Activated CD4-positive, CD25-positive, alpha-beta regulatory T cell treated with anti-CD3 and anti-CD28 coated beads, Interleukin-2, amount 50 U/mL, for 16 hours (primary cell): ENCODE measurements around the gene HFE.
"Not testable (repeated sequence)": the region's sequence is repeated elsewhere in the genome, so short reads cannot be mapped to it uniquely, and the experiment has no call there.

Source experiments
- DNase-seq: peaks from one replicate; pipeline ENCODE4 v3.0.0-alpha.2; 2020; ENCODE audit warnings: low read depth, low spot score

Gene HFE

GRCh38 chr6:26109772-26110171, 22.5 kb downstream of the HFE start:
- no peak for DNase-seq

DNA sequence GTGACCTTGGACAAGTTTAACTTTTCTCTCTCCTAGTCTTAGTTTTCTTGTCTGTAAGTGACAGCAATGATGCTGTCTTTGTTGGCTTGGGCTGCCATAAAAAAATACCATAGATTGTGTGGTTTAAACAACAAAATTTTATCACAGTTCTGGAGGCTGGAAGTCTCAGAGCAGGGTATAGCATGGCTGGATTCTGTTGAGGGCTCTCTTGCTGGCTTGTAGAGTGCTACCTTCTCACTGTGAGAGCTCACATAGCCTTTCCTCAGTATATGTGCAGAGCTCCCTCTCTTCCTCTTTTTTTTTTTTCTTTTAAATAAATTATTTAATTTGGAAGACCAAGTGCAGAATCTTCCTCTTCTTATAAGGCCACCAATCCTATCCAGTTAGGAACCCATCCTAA, 26.3 kb downstream of the HFE start:
- no peak for DNase-seq

DNA sequence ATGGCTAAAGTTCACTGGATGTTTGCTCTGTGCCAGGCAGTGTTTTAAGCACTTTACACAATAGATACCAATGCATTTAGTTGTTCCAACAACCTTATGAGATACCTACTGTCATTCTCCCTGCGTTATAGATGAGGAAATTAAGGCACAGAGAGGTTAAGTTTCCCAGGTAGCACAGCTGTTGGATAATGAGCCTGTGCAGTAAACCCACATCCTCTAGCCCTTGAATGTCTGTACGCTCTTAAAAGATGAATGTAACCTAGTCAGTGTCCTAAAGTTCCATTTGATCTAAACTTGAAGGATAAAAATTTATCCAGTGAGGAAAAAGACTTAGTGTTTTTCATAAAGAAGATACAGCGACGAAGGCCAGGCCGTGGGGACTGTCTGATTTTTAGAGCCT, 28.0 kb downstream of the HFE start:
- DNase-seq, result no peak

GRCh38 chr6:26116267-26116666, 29.0 kb downstream of the HFE start:
- no peak for DNase-seq

- no peak for DNase-seq
Measured at GRCh38 chr6:26118999-26119398, 31.8 kb downstream of the HFE start.

DNA sequence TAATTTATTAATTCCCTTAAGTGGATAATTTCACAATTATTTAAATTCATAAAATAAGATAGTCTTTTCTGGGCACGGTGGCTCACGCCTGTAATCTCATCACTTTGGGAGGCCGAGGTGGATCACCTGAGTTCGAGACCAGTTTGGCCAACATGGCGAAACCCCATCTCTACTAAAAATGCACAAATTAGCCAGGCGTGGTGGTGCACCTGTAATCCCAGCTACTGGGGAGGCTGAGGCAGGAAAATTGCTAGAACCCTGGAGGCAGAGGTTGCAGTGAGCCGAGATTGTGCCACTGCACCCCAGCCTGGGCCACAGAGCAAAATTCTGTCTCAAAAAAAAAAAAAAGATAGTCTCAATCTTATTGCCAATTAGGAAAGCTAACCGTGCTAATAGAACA, 32.9 kb downstream of the HFE start:
- DNase-seq, result not testable (repeated sequence)

- DNase-seq, result no peak
Measured at GRCh38 chr6:26120807-26121140, 33.5 kb downstream of the HFE start.

- DNase-seq, result no peak
Measured at GRCh38 chr6:26121141-26122004, 34.1 kb downstream of the HFE start.

- DNase-seq, result no peak
Measured at GRCh38 chr6:26122005-26122388, 34.8 kb downstream of the HFE start.

- DNase-seq, result no peak
Measured at GRCh38 chr6:26122402-26122792, 35.2 kb downstream of the HFE start.

DNA sequence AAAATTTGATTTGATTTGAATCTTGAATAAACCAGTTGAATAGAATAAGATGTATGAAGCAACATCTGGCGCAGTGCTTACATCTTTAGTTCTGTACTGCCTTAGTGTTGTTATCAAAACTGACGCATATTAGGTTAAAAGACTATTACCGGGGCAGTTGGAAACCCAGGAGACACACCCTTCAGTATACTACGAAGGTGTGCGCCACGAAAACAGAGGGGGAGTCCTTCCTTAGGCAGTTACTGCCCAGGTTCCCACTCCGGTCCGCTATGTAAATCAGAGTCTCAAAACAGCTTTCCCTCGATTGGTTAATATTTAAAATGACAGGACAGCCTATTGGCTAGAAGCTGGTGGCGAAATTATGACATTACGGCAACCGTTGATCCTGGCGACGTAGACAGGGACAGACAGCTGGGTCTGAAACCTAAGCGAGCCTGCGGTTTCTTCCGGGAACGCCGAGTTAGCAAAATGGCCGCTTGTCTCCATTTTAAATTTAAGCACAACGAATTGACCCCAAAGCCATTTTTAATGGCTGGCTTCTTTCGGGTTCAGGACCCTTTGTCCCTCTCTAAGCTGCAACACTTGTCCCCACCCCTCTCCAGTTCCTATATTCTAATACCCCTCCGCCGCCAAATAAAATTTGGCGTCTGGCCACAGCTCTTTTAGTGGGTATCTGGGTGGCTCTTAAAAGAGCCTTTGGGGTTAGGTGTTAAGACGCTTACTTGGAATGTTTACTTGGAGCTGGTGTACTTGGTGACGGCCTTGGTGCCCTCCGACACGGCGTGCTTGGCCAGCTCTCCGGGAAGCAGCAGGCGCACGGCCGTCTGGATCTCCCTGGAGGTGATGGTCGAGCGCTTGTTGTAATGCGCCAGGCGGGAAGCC, 35.8 kb downstream of the HFE start:
- DNase-seq, result peak; percentile 84

- DNase-seq, result peak; percentile 65
Measured at GRCh38 chr6:26123675-26123946, 36.4 kb downstream of the HFE start.

DNA sequence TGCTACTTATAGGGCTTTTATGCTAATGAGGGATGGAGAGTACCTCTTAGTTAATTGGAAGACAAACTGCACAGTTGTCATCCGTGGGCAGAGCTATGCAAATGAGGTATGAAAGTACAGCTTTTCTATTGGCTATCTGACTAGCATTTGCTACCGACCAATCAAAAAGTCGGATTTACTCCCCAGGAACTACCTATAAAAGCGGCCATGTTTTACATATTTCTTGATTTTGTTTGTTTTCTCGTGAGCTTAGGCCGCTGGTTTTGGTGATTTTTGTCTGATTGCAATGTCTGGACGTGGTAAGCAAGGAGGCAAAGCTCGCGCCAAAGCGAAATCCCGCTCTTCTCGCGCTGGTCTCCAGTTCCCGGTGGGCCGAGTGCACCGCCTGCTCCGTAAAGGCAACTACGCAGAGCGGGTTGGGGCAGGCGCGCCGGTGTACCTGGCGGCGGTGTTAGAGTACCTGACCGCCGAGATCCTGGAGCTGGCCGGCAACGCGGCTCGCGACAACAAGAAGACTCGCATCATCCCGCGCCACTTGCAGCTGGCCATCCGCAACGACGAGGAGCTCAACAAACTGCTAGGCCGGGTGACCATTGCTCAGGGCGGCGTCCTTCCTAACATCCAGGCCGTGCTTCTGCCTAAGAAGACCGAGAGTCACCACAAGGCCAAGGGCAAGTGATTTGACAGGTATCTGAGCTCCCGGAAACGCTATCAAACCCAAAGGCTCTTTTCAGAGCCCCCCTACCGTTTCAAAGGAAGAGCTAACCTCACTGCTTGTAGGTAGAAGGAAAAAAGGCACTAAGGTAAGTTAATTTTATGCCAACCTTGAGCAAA, 36.9 kb downstream of the HFE start:
- DNase-seq, result no peak

GRCh38 chr6:26124781-26125685, 37.8 kb downstream of the HFE start:
- DNase-seq, result no peak

GRCh38 chr6:26126394-26127235, 39.4 kb downstream of the HFE start:
- no peak for DNase-seq

DNA sequence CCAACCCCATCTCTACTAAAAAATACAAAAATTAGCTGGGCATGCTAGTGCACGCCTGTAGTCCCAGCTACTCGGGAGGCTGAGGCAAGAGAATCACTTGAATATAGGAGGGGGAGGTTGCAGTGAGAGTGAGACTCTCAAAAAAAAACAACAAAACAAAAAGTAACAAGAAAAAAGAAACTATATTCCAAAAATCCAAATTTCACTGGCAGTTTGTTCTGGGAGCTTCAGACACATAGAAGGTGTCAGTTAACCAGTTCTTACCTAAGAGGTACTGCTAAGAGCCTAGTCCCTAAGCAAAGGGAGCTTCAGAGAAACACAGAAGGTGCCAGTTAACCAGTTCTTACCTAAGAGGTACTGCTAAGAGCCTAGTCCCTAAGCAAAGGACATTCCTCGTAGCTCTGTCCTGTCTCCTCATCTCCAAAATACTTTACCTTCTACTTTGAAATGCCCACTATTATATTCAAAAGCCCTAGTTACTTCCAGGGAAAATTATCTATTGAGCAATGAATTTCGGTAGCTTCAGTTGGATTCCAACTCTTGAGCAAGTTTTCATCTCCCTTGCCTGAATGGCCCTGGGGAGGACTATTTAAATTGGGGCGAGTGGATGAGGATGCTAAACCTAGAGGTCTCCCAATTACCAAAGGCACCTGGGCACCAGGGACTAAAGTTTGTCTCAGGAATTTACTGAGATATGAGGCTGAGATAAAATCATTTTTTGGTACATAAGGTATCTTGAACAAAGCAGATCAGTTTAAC, 41.0 kb downstream of the HFE start:
- no peak for DNase-seq

DNA sequence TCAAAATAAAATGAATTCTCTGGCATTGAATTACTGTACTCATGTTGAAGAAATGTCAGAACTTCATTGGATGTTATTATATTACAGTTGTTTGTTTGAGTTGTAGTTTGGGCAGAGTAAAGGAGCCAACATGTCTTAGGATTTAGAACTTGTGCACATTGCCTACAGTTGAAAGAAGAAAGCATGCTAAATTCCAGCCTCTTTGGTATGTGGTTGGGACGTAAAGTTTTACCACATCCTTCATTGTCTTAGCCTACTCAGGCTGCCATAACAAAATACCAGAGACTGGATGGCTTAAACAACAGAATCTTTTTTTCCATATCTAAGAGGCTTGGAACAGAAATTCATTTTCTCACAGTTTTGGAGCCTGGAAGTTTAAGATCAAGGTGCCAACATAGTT, 42.4 kb downstream of the HFE start:
- no peak for DNase-seq

DNA sequence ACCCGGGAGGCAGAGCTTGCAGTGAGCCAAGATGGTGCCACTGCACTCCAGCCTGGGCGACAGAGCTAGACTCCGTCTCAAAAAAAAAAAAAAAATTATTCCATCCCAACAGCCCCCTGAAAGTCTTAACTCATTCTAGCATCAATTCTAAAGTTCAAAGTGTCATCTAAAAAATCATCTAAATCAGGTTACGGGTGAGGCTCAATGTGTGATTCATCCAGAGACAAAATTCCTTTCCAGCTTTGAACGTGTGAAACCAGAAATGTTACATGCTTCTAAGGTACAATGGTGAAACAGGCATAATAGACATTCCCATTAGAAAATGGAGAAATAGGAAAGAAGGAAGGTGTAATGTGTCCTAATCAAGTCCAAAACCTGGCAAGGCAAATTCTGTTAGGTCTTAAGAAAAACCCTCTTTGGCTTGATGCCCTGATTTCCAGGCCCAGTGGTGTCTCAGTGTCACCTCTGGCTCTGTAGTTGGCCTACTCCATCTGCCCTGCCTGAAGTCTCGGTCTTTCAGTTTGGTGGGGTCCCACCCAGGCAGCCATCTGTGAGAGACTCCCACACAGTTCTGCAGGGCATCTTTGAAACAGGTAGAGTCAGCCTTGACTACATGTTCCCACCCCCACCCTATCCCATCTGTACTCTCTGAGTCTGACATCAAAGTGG, 43.5 kb downstream of the HFE start:
- DNase-seq, result no peak

- no peak for DNase-seq
Measured at GRCh38 chr6:26131618-26132017, 44.4 kb downstream of the HFE start.
